ENCODE results near the gene CAPN8. TPM values are rescaled to one million over a fixed set of nuclear protein-coding genes. Genes with fewer than 3 reads are reported as not detected.

CAPN8 gene
- total and polyA plus RNA-seq, 2 donors (not counting 1 experiment from before 2014, with no cell fraction given): 0.37 to 0.52 TPM

DNA sequence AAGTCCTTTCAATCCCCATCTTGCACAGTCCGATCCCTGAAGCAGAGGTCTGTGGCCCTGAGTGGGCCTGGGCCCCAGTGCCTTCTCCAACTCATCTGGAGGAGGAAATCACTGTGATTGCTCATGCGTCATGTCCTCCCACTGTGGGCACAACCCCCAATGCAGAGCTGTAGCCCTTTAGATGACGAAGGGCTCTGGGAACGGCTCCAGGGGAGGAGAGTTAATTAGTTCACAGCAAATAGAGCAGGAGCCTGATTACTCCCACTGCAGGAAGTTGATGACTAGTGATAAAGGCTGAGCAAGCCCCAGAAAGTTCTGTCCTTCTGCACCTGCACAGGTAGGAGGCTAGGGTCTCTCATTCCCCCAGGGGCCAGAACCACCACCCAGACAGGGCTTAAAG lies 160.8 kb downstream of the CAPN8 start:
- WGBS (ENCODE audit: insufficient coverage): 96% methylated on average over 3 of the region's 4 CpGs
- no peaks in the 10 kb centered on the region for H3K4me1 Mint-ChIP-seq

DNA sequence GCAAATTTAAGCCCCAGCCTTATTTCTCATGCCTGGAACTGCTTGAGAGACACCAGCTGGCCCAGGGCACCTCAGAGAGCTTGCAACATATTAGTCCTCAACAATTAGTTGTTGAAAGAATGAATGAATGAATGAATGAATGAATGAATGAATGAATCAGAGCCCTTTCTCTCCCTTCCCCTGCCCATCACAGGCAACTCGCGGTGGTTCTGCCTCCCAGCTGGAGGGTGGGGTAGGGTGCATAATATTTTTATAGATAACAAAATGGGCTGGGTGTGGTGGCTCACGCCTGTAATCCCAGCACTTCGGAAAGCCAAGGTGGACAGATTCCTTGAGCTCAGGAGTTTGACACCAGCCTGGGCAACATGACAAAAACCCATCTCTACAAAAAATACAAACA lies 162.2 kb downstream of the CAPN8 start:
- Mint-ChIP-seq H3K4me1 (no peaks in the 10 kb centered on the region), H3K27me3 (peaks cover 5% of the 10 kb centered on the region), H3K4me3 (no peak overlapping the region), H3K9me3 (ENCODE audit: insufficient read depth) (no peaks in the 10 kb centered on the region), H3K27ac (no peak overlapping the region)
- Histone ChIP-seq H2AFZ (ENCODE audit: insufficient read depth, low read depth, low read length, poor library complexity, severe bottlenecking) (no peak overlapping the region), H3K9ac (ENCODE audit: low read length) (no peak overlapping the region), H3K27me3 (replicated peaks in 1 of 4; ENCODE audit: control extremely low read depth in 1 of 4, control insufficient read depth in 3 of 4, insufficient read depth in 4 of 4, low read length in 3 of 4) (no peaks in the 10 kb centered on the region), H3K79me2 (ENCODE audit: control insufficient read depth, insufficient read depth, low read length) (no peaks in the 10 kb centered on the region), H3K4me1 (ENCODE audit: control insufficient read depth in 2 of 2, insufficient read depth in 2 of 2, low read length in 2 of 2) (no peaks in the 10 kb centered on the region), H3K4me3 (ENCODE audit: control extremely low read depth in 1 of 5, extremely low read depth in 1 of 5, insufficient read depth in 1 of 5, low read depth in 2 of 5, low read length in 4 of 5) (no peak overlapping the region), H3K27ac (ENCODE audit: low read length in 2 of 2) (no peak overlapping the region), H3K4me2 (replicated peaks; ENCODE audit: low read depth, low read length, poor library complexity, severe bottlenecking) (no peak overlapping the region), H3K9me3 (ENCODE audit: control extremely low read depth in 1 of 3, control insufficient read depth in 2 of 3, insufficient read depth in 1 of 3, low read length in 2 of 3) (no peaks in the 10 kb centered on the region), H4K20me1 (ENCODE audit: control insufficient read depth, insufficient read depth, low read length, poor library complexity, severe bottlenecking) (no peaks in the 10 kb centered on the region), H3K36me3 (replicated peaks in 1 of 2; ENCODE audit: control extremely low read depth in 1 of 2, control insufficient read depth in 1 of 2, extremely low read depth in 1 of 2, insufficient read depth in 2 of 2, low read length in 1 of 2) (no peaks in the 10 kb centered on the region)
- intact Hi-C loops (cut with micrococcal nuclease): no loop called here
- ATAC-seq (ENCODE audit: low read depth) (no peak), DNase-seq (no peak)
- no CpG with 5 or more reads among the region's 4 CpGs for WGBS (ENCODE audit: insufficient coverage)
- ChIA-PET POLR2A (no interaction called here), CTCF (no interaction called here)
- no peak for TF ChIP-seq EZH2 (IDR thresholded peaks at IDR 0.05; ENCODE audit: borderline replicate concordance, insufficient read depth, low read depth, low read length, poor library complexity, severe bottlenecking)
- TF ChIP-seq, protein P1, sequence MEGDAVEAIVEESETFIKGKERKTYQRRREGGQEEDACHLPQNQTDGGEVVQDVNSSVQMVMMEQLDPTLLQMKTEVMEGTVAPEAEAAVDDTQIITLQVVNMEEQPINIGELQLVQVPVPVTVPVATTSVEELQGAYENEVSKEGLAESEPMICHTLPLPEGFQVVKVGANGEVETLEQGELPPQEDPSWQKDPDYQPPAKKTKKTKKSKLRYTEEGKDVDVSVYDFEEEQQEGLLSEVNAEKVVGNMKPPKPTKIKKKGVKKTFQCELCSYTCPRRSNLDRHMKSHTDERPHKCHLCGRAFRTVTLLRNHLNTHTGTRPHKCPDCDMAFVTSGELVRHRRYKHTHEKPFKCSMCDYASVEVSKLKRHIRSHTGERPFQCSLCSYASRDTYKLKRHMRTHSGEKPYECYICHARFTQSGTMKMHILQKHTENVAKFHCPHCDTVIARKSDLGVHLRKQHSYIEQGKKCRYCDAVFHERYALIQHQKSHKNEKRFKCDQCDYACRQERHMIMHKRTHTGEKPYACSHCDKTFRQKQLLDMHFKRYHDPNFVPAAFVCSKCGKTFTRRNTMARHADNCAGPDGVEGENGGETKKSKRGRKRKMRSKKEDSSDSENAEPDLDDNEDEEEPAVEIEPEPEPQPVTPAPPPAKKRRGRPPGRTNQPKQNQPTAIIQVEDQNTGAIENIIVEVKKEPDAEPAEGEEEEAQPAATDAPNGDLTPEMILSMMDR (IDR thresholded peaks at IDR 0.05): no peak

More for the DNA sequence above, 160.8 kb downstream of the CAPN8 start:
- H3K4me3 Mint-ChIP-seq: no peak overlapping the region
- H4K20me1 ChIP-seq (ENCODE audit: control insufficient read depth, insufficient read depth, low read length, poor library complexity, severe bottlenecking): no peaks in the 10 kb centered on the region
- no peak overlapping the region for H3K27ac Mint-ChIP-seq
- no peaks in the 10 kb centered on the region for H3K9me3 ChIP-seq (ENCODE audit: control extremely low read depth in 1 of 3, control insufficient read depth in 2 of 3, insufficient read depth in 1 of 3, low read length in 2 of 3)
- H3K27ac ChIP-seq (ENCODE audit: low read length in 2 of 2): no peak overlapping the region
- H3K27me3 ChIP-seq (replicated peaks in 1 of 4; ENCODE audit: control extremely low read depth in 1 of 4, control insufficient read depth in 3 of 4, insufficient read depth in 4 of 4, low read length in 3 of 4): no peaks in the 10 kb centered on the region
- no peak overlapping the region for H3K4me2 ChIP-seq (replicated peaks; ENCODE audit: low read depth, low read length, poor library complexity, severe bottlenecking)
- no peak overlapping the region for H3K4me3 ChIP-seq (ENCODE audit: control extremely low read depth in 1 of 5, extremely low read depth in 1 of 5, insufficient read depth in 1 of 5, low read depth in 2 of 5, low read length in 4 of 5)
- no peaks in the 10 kb centered on the region for H3K4me1 ChIP-seq (ENCODE audit: control insufficient read depth in 2 of 2, insufficient read depth in 2 of 2, low read length in 2 of 2)
- no peak overlapping the region for H3K9ac ChIP-seq (ENCODE audit: low read length)
- H3K79me2 ChIP-seq (ENCODE audit: control insufficient read depth, insufficient read depth, low read length): no peaks in the 10 kb centered on the region
- H3K27me3 Mint-ChIP-seq: peaks cover 2% of the 10 kb centered on the region
- no peaks in the 10 kb centered on the region for H3K36me3 ChIP-seq (replicated peaks in 1 of 2; ENCODE audit: control extremely low read depth in 1 of 2, control insufficient read depth in 1 of 2, extremely low read depth in 1 of 2, insufficient read depth in 2 of 2, low read length in 1 of 2)
- TF ChIP-seq, protein P1 (IDR thresholded peaks at IDR 0.05): no peak
- TF ChIP-seq EZH2 (IDR thresholded peaks at IDR 0.05; ENCODE audit: borderline replicate concordance, insufficient read depth, low read depth, low read length, poor library complexity, severe bottlenecking): no peak
- DNase-seq (no peak), ATAC-seq (ENCODE audit: low read depth) (no peak)
- intact Hi-C loops (cut with micrococcal nuclease): no loop called here
- ChIA-PET CTCF (no interaction called here), POLR2A (no interaction called here)
- H3K9me3 Mint-ChIP-seq (ENCODE audit: insufficient read depth): no peaks in the 10 kb centered on the region
- no peak overlapping the region for H2AFZ ChIP-seq (ENCODE audit: insufficient read depth, low read depth, low read length, poor library complexity, severe bottlenecking)

All from B cell (primary cell).